Measurements from ENCODE around the gene ZNRF2. TPM values are rescaled to one million over a fixed set of nuclear protein-coding genes. Genes with fewer than 3 reads are reported as not detected.
"Not testable (repeated sequence)": the region's sequence is repeated elsewhere in the genome, so short reads cannot be mapped to it uniquely, and the experiment has no call there.

Gene ZNRF2
- total RNA-seq, 1 donor from 2014 or later, result 31.7 TPM

DNA sequence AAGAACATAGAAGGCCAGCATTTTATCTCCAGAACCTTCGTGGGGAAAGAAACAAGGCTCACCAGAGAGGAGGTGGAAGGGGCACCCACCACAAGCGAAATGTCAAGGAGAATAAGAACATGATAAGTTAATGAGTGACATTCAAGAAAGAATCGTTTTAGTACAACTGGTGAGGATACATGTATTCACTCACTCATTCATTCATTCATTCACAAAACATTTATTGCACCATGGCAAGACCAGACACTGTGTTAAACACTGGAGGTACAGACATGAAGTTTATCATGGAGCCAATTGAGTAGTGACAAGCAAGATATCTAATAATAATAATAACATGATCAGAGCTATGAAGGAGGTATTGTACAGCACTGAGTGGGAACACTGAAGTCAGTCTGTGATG lies 1.7 kb upstream of the ZNRF2 start:
- no peak overlapping the region for H3K4me3 ChIP-seq
- H3K27me3 ChIP-seq, result no peaks in the 10 kb centered on the region
- H3K9me3 ChIP-seq, result no peaks in the 10 kb centered on the region
- DNase-seq (ENCODE audit: low spot score in 2 of 2), result no peak
- no peaks in the 10 kb centered on the region for H3K36me3 ChIP-seq
- intact Hi-C loops (cut with DNase I), result loop anchor here (10.0 kb wide), 2 partner anchors 298 to 1598 kb away; partner anchors contain the start of gene SCRN1
- peak overlapping the region in 1 of 2 donors; percentile 99 for H3K27ac ChIP-seq
- TF ChIP-seq, protein P1, sequence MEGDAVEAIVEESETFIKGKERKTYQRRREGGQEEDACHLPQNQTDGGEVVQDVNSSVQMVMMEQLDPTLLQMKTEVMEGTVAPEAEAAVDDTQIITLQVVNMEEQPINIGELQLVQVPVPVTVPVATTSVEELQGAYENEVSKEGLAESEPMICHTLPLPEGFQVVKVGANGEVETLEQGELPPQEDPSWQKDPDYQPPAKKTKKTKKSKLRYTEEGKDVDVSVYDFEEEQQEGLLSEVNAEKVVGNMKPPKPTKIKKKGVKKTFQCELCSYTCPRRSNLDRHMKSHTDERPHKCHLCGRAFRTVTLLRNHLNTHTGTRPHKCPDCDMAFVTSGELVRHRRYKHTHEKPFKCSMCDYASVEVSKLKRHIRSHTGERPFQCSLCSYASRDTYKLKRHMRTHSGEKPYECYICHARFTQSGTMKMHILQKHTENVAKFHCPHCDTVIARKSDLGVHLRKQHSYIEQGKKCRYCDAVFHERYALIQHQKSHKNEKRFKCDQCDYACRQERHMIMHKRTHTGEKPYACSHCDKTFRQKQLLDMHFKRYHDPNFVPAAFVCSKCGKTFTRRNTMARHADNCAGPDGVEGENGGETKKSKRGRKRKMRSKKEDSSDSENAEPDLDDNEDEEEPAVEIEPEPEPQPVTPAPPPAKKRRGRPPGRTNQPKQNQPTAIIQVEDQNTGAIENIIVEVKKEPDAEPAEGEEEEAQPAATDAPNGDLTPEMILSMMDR (IDR thresholded peaks at IDR 0.05), result no peak
- H3K4me1 ChIP-seq, result peaks cover 0 to 14% of the 10 kb centered on the region in 2 donors

- Histone ChIP-seq H3K27ac (peak overlapping the region; percentile 99), H3K4me3 (peak overlapping the region; percentile 77 to 84), H3K4me1 (peaks cover 0 to 14% of the 10 kb centered on the region in 2 donors), H3K9me3 (no peaks in the 10 kb centered on the region), H3K36me3 (no peaks in the 10 kb centered on the region), H3K27me3 (no peaks in the 10 kb centered on the region)
- TF ChIP-seq, protein P1 (IDR thresholded peaks at IDR 0.05), result no peak
- intact Hi-C loops (cut with DNase I), result loop anchor here (2.0 to 10.0 kb wide), 5 partner anchors 112 to 1600 kb away; partner anchors contain the start of genes FKBP14, PLEKHA8 and SCRN1
- DNase-seq (ENCODE audit: low spot score in 2 of 2), result peak in 1 of 2 donors; percentile 68
Observed at GRCh38 chr7:30285067-30285535, 704 bp downstream of the ZNRF2 start.

- no peaks in the 10 kb centered on the region for H3K9me3 ChIP-seq
- intact Hi-C loops (cut with DNase I), result loop anchor here (2.0 to 10.0 kb wide), 5 partner anchors 113 to 1601 kb away; partner anchors contain the start of genes FKBP14, PLEKHA8 and SCRN1
- peak overlapping the region; percentile 99 for H3K27ac ChIP-seq
- H3K4me3 ChIP-seq, result peak overlapping the region; percentile 77 to 84
- H3K36me3 ChIP-seq, result no peaks in the 10 kb centered on the region
- H3K4me1 ChIP-seq, result peaks cover 0 to 17% of the 10 kb centered on the region in 2 donors
- peak in 1 of 2 donors; percentile 70 for DNase-seq (ENCODE audit: low spot score in 2 of 2)
- H3K27me3 ChIP-seq, result no peaks in the 10 kb centered on the region
- TF ChIP-seq, protein P1 (IDR thresholded peaks at IDR 0.05), result no peak
Observed at GRCh38 chr7:30285536-30286284, 1.3 kb downstream of the ZNRF2 start.

- TF ChIP-seq, protein P1 (IDR thresholded peaks at IDR 0.05), result no peak
- H3K27me3 ChIP-seq, result no peaks in the 10 kb centered on the region
- no peak for DNase-seq (ENCODE audit: low spot score in 2 of 2)
- H3K27ac ChIP-seq, result no peak overlapping the region
- intact Hi-C loops (cut with DNase I), result loop anchor here (5.0 to 10.0 kb wide), 3 partner anchors 259 to 1602 kb away; partner anchors contain the start of genes FKBP14, PLEKHA8 and SCRN1
- no peaks in the 10 kb centered on the region for H3K36me3 ChIP-seq
- H3K9me3 ChIP-seq, result no peaks in the 10 kb centered on the region
- peak overlapping the region; percentile 77 to 84 for H3K4me3 ChIP-seq
- peaks cover 0 to 17% of the 10 kb centered on the region in 2 donors for H3K4me1 ChIP-seq
Observed at GRCh38 chr7:30286749-30287148, 2.4 kb downstream of the ZNRF2 start.

- intact Hi-C loops (cut with DNase I), result loop anchor here (5.0 to 10.0 kb wide), 3 partner anchors 260 to 1603 kb away; partner anchors contain the start of genes FKBP14, PLEKHA8 and SCRN1
- not testable (repeated sequence) for H3K9me3 ChIP-seq; H3K4me3 ChIP-seq; DNase-seq (ENCODE audit: low spot score in 2 of 2); H3K27ac ChIP-seq; H3K27me3 ChIP-seq; H3K36me3 ChIP-seq
- peaks cover 0 to 17% of the 10 kb centered on the region in 2 donors for H3K4me1 ChIP-seq
Observed at GRCh38 chr7:30287625-30288024, 3.2 kb downstream of the ZNRF2 start.

GRCh38 chr7:30289634-30290033 lies 5.2 kb downstream of the ZNRF2 start:
- intact Hi-C loops (cut with DNase I), result loop anchor here (5.0 to 10.0 kb wide), 3 partner anchors 262 to 1605 kb away; partner anchors contain the start of genes FKBP14, PLEKHA8 and SCRN1
- not testable (repeated sequence) for H3K36me3 ChIP-seq; DNase-seq (ENCODE audit: low spot score in 2 of 2); H3K4me3 ChIP-seq; H3K27me3 ChIP-seq; H3K27ac ChIP-seq; H3K9me3 ChIP-seq
- peaks cover 0 to 12% of the 10 kb centered on the region in 2 donors for H3K4me1 ChIP-seq

GRCh38 chr7:30290317-30290716 lies 5.9 kb downstream of the ZNRF2 start:
- H3K27ac ChIP-seq; H3K36me3 ChIP-seq; DNase-seq (ENCODE audit: low spot score in 2 of 2); H3K9me3 ChIP-seq; intact Hi-C loops (cut with DNase I); H3K27me3 ChIP-seq; H3K4me3 ChIP-seq: not testable (repeated sequence)
- peaks cover 0 to 12% of the 10 kb centered on the region in 2 donors for H3K4me1 ChIP-seq

GRCh38 chr7:30292416-30293038 lies 8.1 kb downstream of the ZNRF2 start:
- intact Hi-C loops (cut with DNase I); H3K4me1 ChIP-seq; H3K27me3 ChIP-seq; DNase-seq (ENCODE audit: low spot score in 2 of 2); H3K36me3 ChIP-seq; H3K9me3 ChIP-seq; H3K4me3 ChIP-seq; H3K27ac ChIP-seq: not testable (repeated sequence)

DNA sequence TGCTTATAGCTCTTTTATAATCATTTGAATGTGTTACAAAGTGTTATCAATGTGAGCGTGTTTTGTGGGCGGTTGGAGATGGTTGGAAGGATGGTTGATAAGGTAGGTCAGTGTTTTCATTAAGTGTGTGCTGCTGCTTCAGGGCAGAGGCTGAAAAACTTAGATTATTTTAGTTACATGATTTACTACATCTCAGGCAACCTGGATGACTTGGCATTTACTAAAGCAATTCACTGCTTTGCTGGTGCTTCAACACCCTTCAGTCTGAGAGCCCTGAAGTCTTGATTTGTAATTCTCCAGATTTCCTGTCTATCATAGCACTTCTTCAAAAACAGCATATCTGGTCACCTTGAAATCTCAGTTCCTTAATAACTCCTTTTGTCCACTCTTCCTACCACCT lies 11.9 kb downstream of the ZNRF2 start:
- intact Hi-C loops (cut with DNase I); DNase-seq (ENCODE audit: low spot score in 2 of 2); H3K27me3 ChIP-seq; H3K9me3 ChIP-seq; H3K4me1 ChIP-seq; H3K27ac ChIP-seq; H3K36me3 ChIP-seq; H3K4me3 ChIP-seq: not testable (repeated sequence)
